Heart left ventricle (tissue), 16 donors: Measurements from ENCODE around the gene ITPK1. TPM values are rescaled to one million over a fixed set of nuclear protein-coding genes. Genes with fewer than 3 reads are reported as not detected.

Source experiments
- ATAC-seq, 4 donors: fragments of 200-7000 bp; cut with Tn5 transposase; one replicate each; pipeline ENCODE4 v1.9.1; 2020 to 2022; ENCODE audit warnings: moderate library complexity in 4 of 4, mild to moderate bottlenecking in 3 of 4, moderate number of reproducible peaks in 1 of 4
- DNase-seq, 5 donors: peaks; one replicate each; pipeline ENCODE4 v3.0.0-alpha.2; 2020
- H3K27ac ChIP-seq, 12 donors: fragments of 200-600 bp; sonication (generic) in 4 of 12; one replicate each; pipeline versions ENCODE4 v1.5.0 to v1.8.0; 2016 to 2022; ENCODE audit warnings: mild to moderate bottlenecking in 2 of 12
- H3K27me3 ChIP-seq, 9 donors: fragments of 200-600 bp; sonication (generic) in 2 of 9; one replicate each; pipeline versions ENCODE4 v1.5.1 to v1.8.0; 2016 to 2022; ENCODE audit warnings: mild to moderate bottlenecking in 3 of 9
- H3K36me3 ChIP-seq, 9 donors: fragments of 200-600 bp; sonication (generic) in 2 of 9; one replicate each; pipeline versions ENCODE4 v1.5.0 to v1.8.0; 2018 to 2022; ENCODE audit warnings: mild to moderate bottlenecking in 2 of 9
- H3K4me1 ChIP-seq, 12 donors: fragments of 200-600 bp; sonication (generic) in 4 of 12; one replicate each; pipeline versions ENCODE4 v1.5.0 to v1.8.0; 2016 to 2022; ENCODE audit warnings: mild to moderate bottlenecking in 3 of 12
- H3K4me3 ChIP-seq, 12 donors: fragments of 200-600 bp; sonication (generic) in 4 of 12; one replicate each; pipeline versions ENCODE4 v1.5.0 to v1.8.0; 2017 to 2022; ENCODE audit warnings: mild to moderate bottlenecking in 9 of 12, moderate library complexity in 4 of 12
- H3K9me3 ChIP-seq, 12 donors: fragments of 200-600 bp; sonication (generic) in 4 of 12; one replicate each; pipeline versions ENCODE4 v1.5.0 to v1.8.0; 2016 to 2022; ENCODE audit warnings: mild to moderate bottlenecking in 1 of 12
- CTCF ChIP-seq, 12 donors: fragments of 200-600 bp; sonication (generic) in 4 of 12; IDR thresholded peaks; one replicate each; pipeline versions ENCODE4 v1.5.0 to v1.8.0; 2018 to 2022; ENCODE audit warnings: antibody characterized with exemption in 12 of 12, mild to moderate bottlenecking in 5 of 12
- POLR2A ChIP-seq, 2 donors: fragments of 450-650 bp; IDR thresholded peaks; one replicate each; pipeline ENCODE4 v1.6.1; 2017; ENCODE audit warnings: antibody characterized with exemption in 2 of 2, mild to moderate bottlenecking in 2 of 2, moderate library complexity in 2 of 2
- WGBS, 4 donors: extraction: QIAGEN DNeasy Blood & Tissue Kit in 2 of 4; methylation state at CpG; one replicate each; pipeline versions ENCODE4 v1.1.5 to v1.1.7; 2013 to 2018; 5-methylcytosine and 5-hydroxymethylcytosine counted together
- intact Hi-C, 10 donors: fragments of 100-400 bp; cut with DNase I; formaldehyde crosslinking; loops; one replicate each; pipeline versions ENCODE4 v1.11.1 to v1.14.2; 2022
- polyA plus RNA-seq, 2 donors: library from polyadenylated mRNA; stranded (reverse); fragments of 200-250 nt; gene quantifications; one replicate each; pipeline ENCODE4 v1.2.3, GENCODE V29; 2013
- total RNA-seq, 9 donors: library from RNA; depleted of rRNA in 2 of 9; stranded (reverse); fragments of >200 nt in 2 of 9; fragmentation: NEBNext Ultra II Directional in 3 of 9; extraction: Animal tissue kit (Norgen Biotek cat#: 25700) in 3 of 9; gene quantifications; one replicate each; pipeline versions ENCODE4 v1.1.0 to v1.2.4, GENCODE V29; 2016 to 2023
- donor health status: ischemic (EF 13 %, LVEDD 7.1; RV severe dilation, severe dysfunction).
- donor health status: healthy with polysubstance abuse.
- donor health status: DM: no; HTN: yes; CAD: no.
- donor health status: DM: no; HTN: no; CAD: no.
- donor health status: ischemic (EF 25% LVEDD 6.9; RV normal size, moderate dysfunction).
- donor health status: ischemic (EF 25% LVEDD 5.7; RV mildly dilated, moderate dysfunction).
- donor health status: healthy.
- donor health status: DM: yes; HTN: yes; CAD: no.
- donor health status: ischemic (EF 35%, LVEDD 5.7; RV mildly dilated, moderate dysfunction).
- donor health status: nonischemic (EF 11% LVEDD 7.7; RV severe dilation, severe dysfunction).
- donor health status: DM: yes; HTN: yes; CAD: no.
- donor health status: PGD.
- donor health status: ischemic (EF 29% LVEDD 5.4; RV normal size, mild dysfunction).
- donor health status: nonischemic (EF 23%, LVEDD 6.1; RV moderate dilation, normal function).

The ITPK1 gene
- total and polyA plus RNA-seq, 11 donors: 44.5 to 158 (median 91.0) TPM

- H3K4me1 ChIP-seq: peaks cover 7 to 68% (median 47%) of the 10 kb centered on the region in 12 donors
- TF ChIP-seq CTCF (IDR thresholded peaks at IDR 0.05) (no peak), POLR2A (IDR thresholded peaks at IDR 0.05) (no peak)
- no peak overlapping the region for H3K4me3 ChIP-seq
- 88 to 97% (median 95%) methylated on average over 7 of the region's 7 CpGs for WGBS, 4 donors
- intact Hi-C loops: no loop called here
- no peak for DNase-seq
- peak overlapping the region in 1 of 12 donors; percentile 77 for H3K27ac ChIP-seq
- no peaks in the 10 kb centered on the region for H3K27me3 ChIP-seq
- ATAC-seq: no peak
- H3K36me3 ChIP-seq: peaks cover 0 to 4% (median 0%) of the 10 kb centered on the region in 9 donors
- H3K9me3 ChIP-seq: no peaks in the 10 kb centered on the region
Measured at GRCh38 chr14:93004699-93005082, 111.0 kb downstream of the ITPK1 start.

GRCh38 chr14:93003945-93004698 is 111.6 kb downstream of the ITPK1 start:
- Histone ChIP-seq H3K27me3 (no peaks in the 10 kb centered on the region), H3K4me1 (peaks cover 7 to 68% (median 43%) of the 10 kb centered on the region in 12 donors), H3K9me3 (no peaks in the 10 kb centered on the region), H3K27ac (no peak overlapping the region), H3K4me3 (no peak overlapping the region), H3K36me3 (peaks cover 0 to 10% (median 0%) of the 10 kb centered on the region in 9 donors)
- intact Hi-C loops: no loop called here
- no peak for TF ChIP-seq CTCF (IDR thresholded peaks at IDR 0.05)
- no peak for TF ChIP-seq POLR2A (IDR thresholded peaks at IDR 0.05)
- ATAC-seq: no peak
- no peak for DNase-seq
- WGBS, 4 donors: 84 to 92% (median 88%) methylated on average over 17 to 18 of the region's 18 CpGs

GRCh38 chr14:93002851-93003298 is 112.8 kb downstream of the ITPK1 start:
- Histone ChIP-seq H3K36me3 (peaks cover 0 to 10% (median 0%) of the 10 kb centered on the region in 9 donors), H3K4me1 (peaks cover 8 to 68% (median 35%) of the 10 kb centered on the region in 12 donors), H3K27me3 (no peaks in the 10 kb centered on the region), H3K27ac (no peak overlapping the region), H3K9me3 (no peaks in the 10 kb centered on the region), H3K4me3 (no peak overlapping the region)
- DNase-seq (no peak), ATAC-seq (no peak)
- TF ChIP-seq POLR2A (IDR thresholded peaks at IDR 0.05) (no peak), CTCF (IDR thresholded peaks at IDR 0.05) (no peak)
- intact Hi-C loops: no loop called here
- 89 to 93% (median 91%) methylated on average over 4 to 5 of the region's 5 CpGs for WGBS, 4 donors

GRCh38 chr14:93002049-93002448 is 113.7 kb downstream of the ITPK1 start:
- Histone ChIP-seq H3K36me3 (peaks cover 0 to 10% (median 0%) of the 10 kb centered on the region in 9 donors), H3K27me3 (no peaks in the 10 kb centered on the region), H3K4me1 (peaks cover 3 to 68% (median 28%) of the 10 kb centered on the region in 12 donors), H3K27ac (no peak overlapping the region), H3K9me3 (no peaks in the 10 kb centered on the region), H3K4me3 (no peak overlapping the region)
- 93 to 97% (median 95%) methylated on average over 6 of the region's 6 CpGs for WGBS, 4 donors
- ATAC-seq (no peak), DNase-seq (no peak)
- TF ChIP-seq CTCF (IDR thresholded peaks at IDR 0.05) (no peak), POLR2A (IDR thresholded peaks at IDR 0.05) (no peak)
- intact Hi-C loops: no loop called here
